Astrocyte (in vitro differentiated cells and primary cell): ENCODE measurements around the gene ZDHHC21. TPM values are rescaled to one million over a fixed set of nuclear protein-coding genes. Genes with fewer than 3 reads are reported as not detected.

Experiments
- DNase-seq: peaks from one replicate; pipeline ENCODE4 v3.0.0-alpha.2; 2010; ENCODE audit warnings: low read depth
- FAIRE-seq: peaks from 2 replicates; lab custom pipeline; 2011; peaks lifted over from hg19 to GRCh38; lab: Jason Lieb, UNC
- H2AFZ ChIP-seq: 2 replicates; pipeline ENCODE4 v1.6.0; 2012; ENCODE audit warnings: low read depth, low read length, inconsistent platforms
- H3K27ac ChIP-seq: 2 replicates; pipeline ENCODE4 v1.5.1; 2011; ENCODE audit warnings: low read depth, low read length, inconsistent platforms
- H3K27me3 ChIP-seq: 2 replicates; pipeline ENCODE4 v1.6.0; 2011; ENCODE audit warnings: low read length, inconsistent platforms; ENCODE audit not compliant: insufficient read depth
- H3K36me3 ChIP-seq: 2 replicates; pipeline ENCODE4 v1.5.1; 2011; ENCODE audit warnings: low read length, inconsistent platforms; ENCODE audit not compliant: insufficient read depth
- H3K4me1 ChIP-seq: 2 replicates; pipeline ENCODE4 v1.5.1; 2011; ENCODE audit warnings: low read length, inconsistent platforms; ENCODE audit not compliant: insufficient read depth
- H3K4me2 ChIP-seq: 2 replicates; pipeline ENCODE4 v1.6.0; 2012; ENCODE audit warnings: low read length, inconsistent platforms
- H3K4me3 ChIP-seq: 2 replicates; pipeline ENCODE4 v1.5.1; 2011; ENCODE audit warnings: low read depth, mild to moderate bottlenecking, low read length, inconsistent platforms; ENCODE audit not compliant: insufficient read depth
- H3K79me2 ChIP-seq: 2 replicates; pipeline ENCODE4 v1.6.0; 2012; ENCODE audit warnings: mild to moderate bottlenecking, low read length, inconsistent platforms; ENCODE audit not compliant: insufficient read depth
- H3K9ac ChIP-seq: 2 replicates; pipeline ENCODE4 v1.6.0; 2012; ENCODE audit warnings: mild to moderate bottlenecking, low read length, inconsistent platforms
- H3K9me3 ChIP-seq: 2 replicates; pipeline ENCODE4 v1.5.1; 2012; ENCODE audit warnings: low read depth, mild to moderate bottlenecking, low read length, inconsistent platforms; ENCODE audit not compliant: insufficient read depth
- H4K20me1 ChIP-seq: 2 replicates; pipeline ENCODE4 v1.6.0; 2012; ENCODE audit warnings: low read length, inconsistent platforms; ENCODE audit not compliant: insufficient read depth
- H3K27ac Mint-ChIP-seq: one replicate; pipeline ENCODE4 v1.8.0; 2021; ENCODE audit warnings: mild to moderate bottlenecking, mixed read lengths; ENCODE audit not compliant: unreplicated experiment
- H3K27me3 Mint-ChIP-seq: one replicate; pipeline ENCODE4 v1.8.0; 2021; ENCODE audit warnings: low read depth, mixed read lengths; ENCODE audit not compliant: unreplicated experiment
- H3K36me3 Mint-ChIP-seq: one replicate; pipeline ENCODE4 v1.8.0; 2021; ENCODE audit warnings: low read depth, mixed read lengths; ENCODE audit not compliant: unreplicated experiment
- H3K4me1 Mint-ChIP-seq: one replicate; pipeline ENCODE4 v1.8.0; 2021; ENCODE audit warnings: low read depth, mixed read lengths; ENCODE audit not compliant: unreplicated experiment
- H3K4me3 Mint-ChIP-seq: one replicate; pipeline ENCODE4 v1.8.0; 2021; ENCODE audit warnings: mild to moderate bottlenecking, moderate library complexity, mixed read lengths; ENCODE audit not compliant: unreplicated experiment
- H3K9me3 Mint-ChIP-seq: one replicate; pipeline ENCODE4 v1.8.0; 2021; ENCODE audit warnings: mild to moderate bottlenecking, mixed read lengths; ENCODE audit not compliant: unreplicated experiment
- EZH2 ChIP-seq: IDR thresholded peaks from 2 replicates; pipeline ENCODE4 v1.6.1; 2012; ENCODE audit warnings: mild to moderate bottlenecking, low read length, inconsistent platforms; ENCODE audit not compliant: insufficient read depth
- total RNA-seq: library from RNA; stranded (reverse); gene quantifications from 2 replicates; pipeline ENCODE4 v1.2.1, GENCODE V29; 2021
- TF ChIP-seq, protein P1 (sequence below): IDR thresholded peaks from 2 replicates; pipeline ENCODE4 v1.5.1; 2011; ENCODE audit warnings: low read depth, mild to moderate bottlenecking, inconsistent platforms, low read length, moderate library complexity; ENCODE audit not compliant: insufficient read depth

Gene ZDHHC21
- total RNA-seq, 1 donor from 2014 or later: 9.8 TPM

DNA sequence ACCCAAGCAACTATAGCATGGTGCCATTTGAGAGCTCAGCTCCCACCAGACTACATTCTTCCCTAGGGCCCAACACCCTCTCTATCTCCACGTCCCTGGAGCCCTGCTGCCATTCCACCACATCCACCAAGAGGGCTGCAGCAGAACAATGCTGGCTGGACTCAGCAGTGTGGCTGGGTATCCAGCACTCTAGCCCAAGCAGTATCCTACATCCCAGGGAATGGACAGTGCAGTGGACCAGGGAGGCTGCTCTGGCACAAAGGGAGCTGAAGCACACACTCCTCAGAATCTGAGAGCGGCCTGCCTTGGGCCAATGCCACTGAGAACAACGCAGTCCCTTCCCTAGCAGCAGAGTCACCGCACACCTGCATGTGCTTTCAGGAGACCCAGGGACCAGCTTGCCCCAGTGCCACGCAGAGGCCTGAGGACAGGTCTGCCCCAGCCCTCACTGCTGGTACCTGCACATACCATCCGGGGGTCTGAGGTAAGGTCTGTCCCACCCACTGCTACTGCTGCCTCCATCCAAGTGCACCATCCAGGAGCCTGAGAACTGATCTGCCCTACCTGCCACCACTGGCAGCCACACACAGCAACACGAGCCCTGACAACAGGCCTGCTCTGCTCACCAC is 95.9 kb downstream of the ZDHHC21 start:
- peaks cover 3% of the 10 kb centered on the region for H3K36me3 ChIP-seq
- TF ChIP-seq EZH2: no peak
- TF ChIP-seq, protein P1, sequence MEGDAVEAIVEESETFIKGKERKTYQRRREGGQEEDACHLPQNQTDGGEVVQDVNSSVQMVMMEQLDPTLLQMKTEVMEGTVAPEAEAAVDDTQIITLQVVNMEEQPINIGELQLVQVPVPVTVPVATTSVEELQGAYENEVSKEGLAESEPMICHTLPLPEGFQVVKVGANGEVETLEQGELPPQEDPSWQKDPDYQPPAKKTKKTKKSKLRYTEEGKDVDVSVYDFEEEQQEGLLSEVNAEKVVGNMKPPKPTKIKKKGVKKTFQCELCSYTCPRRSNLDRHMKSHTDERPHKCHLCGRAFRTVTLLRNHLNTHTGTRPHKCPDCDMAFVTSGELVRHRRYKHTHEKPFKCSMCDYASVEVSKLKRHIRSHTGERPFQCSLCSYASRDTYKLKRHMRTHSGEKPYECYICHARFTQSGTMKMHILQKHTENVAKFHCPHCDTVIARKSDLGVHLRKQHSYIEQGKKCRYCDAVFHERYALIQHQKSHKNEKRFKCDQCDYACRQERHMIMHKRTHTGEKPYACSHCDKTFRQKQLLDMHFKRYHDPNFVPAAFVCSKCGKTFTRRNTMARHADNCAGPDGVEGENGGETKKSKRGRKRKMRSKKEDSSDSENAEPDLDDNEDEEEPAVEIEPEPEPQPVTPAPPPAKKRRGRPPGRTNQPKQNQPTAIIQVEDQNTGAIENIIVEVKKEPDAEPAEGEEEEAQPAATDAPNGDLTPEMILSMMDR: no peak
- no peak overlapping the region for H3K9ac ChIP-seq
- no peak overlapping the region for H3K4me3 Mint-ChIP-seq
- no peak overlapping the region for H3K4me3 ChIP-seq
- H3K27ac Mint-ChIP-seq: no peak overlapping the region
- peaks cover 6% of the 10 kb centered on the region for H4K20me1 ChIP-seq
- no peaks in the 10 kb centered on the region for H3K4me1 ChIP-seq
- no peak overlapping the region for H3K27ac ChIP-seq
- DNase-seq: no peak
- no peaks in the 10 kb centered on the region for H3K27me3 Mint-ChIP-seq
- H3K4me1 Mint-ChIP-seq: no peaks in the 10 kb centered on the region
- H3K27me3 ChIP-seq: no peaks in the 10 kb centered on the region
- H3K4me2 ChIP-seq: no peak overlapping the region
- H2AFZ ChIP-seq: no peak overlapping the region
- FAIRE-seq: no peak
- peaks cover 11% of the 10 kb centered on the region for H3K36me3 Mint-ChIP-seq
- H3K79me2 ChIP-seq: no peaks in the 10 kb centered on the region
- H3K9me3 ChIP-seq: no peaks in the 10 kb centered on the region
- peaks cover 7% of the 10 kb centered on the region for H3K9me3 Mint-ChIP-seq

DNA sequence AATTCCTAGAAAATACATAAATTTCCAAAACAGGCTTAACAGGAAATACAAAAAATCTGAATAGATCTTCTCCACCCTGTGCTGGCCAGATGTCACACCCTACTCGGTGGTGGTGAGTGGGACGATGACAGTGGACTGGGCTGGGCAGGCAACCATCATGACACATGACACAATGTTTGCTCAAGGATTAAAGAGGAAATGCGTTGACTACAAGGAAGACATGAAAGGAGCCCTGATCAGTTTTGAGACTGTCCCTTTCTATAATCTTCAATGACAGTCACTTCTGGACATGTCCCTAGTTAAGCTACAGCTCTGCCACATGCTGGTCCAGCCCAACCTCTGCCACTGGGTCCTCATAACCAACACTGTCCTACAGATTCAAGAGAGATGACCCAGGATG is 99.8 kb downstream of the ZDHHC21 start:
- no peak for TF ChIP-seq EZH2
- TF ChIP-seq, protein P1: no peak
- DNase-seq (no peak), FAIRE-seq (no peak)
- Histone ChIP-seq H3K9me3 (no peaks in the 10 kb centered on the region), H3K4me2 (no peak overlapping the region), H3K4me3 (no peak overlapping the region), H3K4me1 (no peaks in the 10 kb centered on the region), H3K27me3 (no peaks in the 10 kb centered on the region), H3K9ac (no peak overlapping the region), H3K27ac (no peak overlapping the region), H3K36me3 (peaks cover 3% of the 10 kb centered on the region), H2AFZ (no peak overlapping the region), H4K20me1 (peaks cover 6% of the 10 kb centered on the region), H3K79me2 (no peaks in the 10 kb centered on the region)
- H3K27me3 Mint-ChIP-seq: no peaks in the 10 kb centered on the region
- H3K4me1 Mint-ChIP-seq: no peaks in the 10 kb centered on the region
- peaks cover 4% of the 10 kb centered on the region for H3K36me3 Mint-ChIP-seq
- H3K27ac Mint-ChIP-seq: no peak overlapping the region
- H3K4me3 Mint-ChIP-seq: no peak overlapping the region
- peaks cover 2% of the 10 kb centered on the region for H3K9me3 Mint-ChIP-seq

DNA sequence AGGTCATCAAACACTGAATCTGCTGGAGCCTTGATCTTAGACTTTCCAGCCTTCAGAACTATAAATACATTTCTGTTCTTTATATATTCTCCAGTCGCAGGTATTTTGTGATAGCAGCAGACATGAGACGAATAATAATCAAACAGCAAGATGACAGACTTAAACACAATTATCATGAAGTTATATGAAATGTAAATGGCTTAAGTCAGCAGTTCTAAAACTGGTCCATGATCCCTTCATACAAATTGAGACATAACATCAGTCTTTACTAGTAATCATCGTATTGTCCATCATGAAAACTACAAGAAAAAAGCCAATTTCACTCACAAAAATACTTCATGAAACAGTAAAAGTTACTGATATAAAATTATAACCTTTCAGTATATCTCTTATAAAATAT is 101.8 kb downstream of the ZDHHC21 start:
- Mint-ChIP-seq H3K36me3 (peaks cover 4% of the 10 kb centered on the region), H3K4me1 (no peaks in the 10 kb centered on the region), H3K4me3 (no peak overlapping the region), H3K27ac (no peak overlapping the region), H3K9me3 (peaks cover 2% of the 10 kb centered on the region), H3K27me3 (no peaks in the 10 kb centered on the region)
- H3K27ac ChIP-seq: no peak overlapping the region
- TF ChIP-seq EZH2: no peak
- TF ChIP-seq, protein P1: no peak
- FAIRE-seq (no peak), DNase-seq (no peak)
- H3K9me3 ChIP-seq: no peaks in the 10 kb centered on the region
- H3K36me3 ChIP-seq: peaks cover 3% of the 10 kb centered on the region
- no peak overlapping the region for H3K4me2 ChIP-seq
- no peak overlapping the region for H3K9ac ChIP-seq
- H4K20me1 ChIP-seq: no peaks in the 10 kb centered on the region
- no peaks in the 10 kb centered on the region for H3K27me3 ChIP-seq
- no peaks in the 10 kb centered on the region for H3K4me1 ChIP-seq
- H3K4me3 ChIP-seq: no peak overlapping the region
- no peaks in the 10 kb centered on the region for H3K79me2 ChIP-seq
- no peak overlapping the region for H2AFZ ChIP-seq
